ENCODE measurements around the gene PAX6.

Gene PAX6

GRCh38 chr11:31805037-31805628 is 6.0 kb downstream of the PAX6 start:
- FAIRE-seq (no peak), DNase-seq (ENCODE audit: insufficient read length, low spot score) (no peak)
- TF ChIP-seq POLR2A (IDR thresholded peaks at IDR 0.05; ENCODE audit: low read depth, low read length) (no peak), PAX5 (IDR thresholded peaks at IDR 0.05; ENCODE audit: insufficient read depth, low read length, severe bottlenecking) (no peak), POLR2AphosphoS5 (IDR thresholded peaks at IDR 0.05; ENCODE audit: low read depth, low read length) (no peak)

- TF ChIP-seq POLR2A (IDR thresholded peaks at IDR 0.05; ENCODE audit: low read depth, low read length) (no peak), POU2F2 (IDR thresholded peaks at IDR 0.05; ENCODE audit: low read depth, low read length) (no peak), TAF1 (IDR thresholded peaks at IDR 0.05; ENCODE audit: low read depth, low read length) (no peak), SPI1 (IDR thresholded peaks at IDR 0.05; ENCODE audit: low read depth, low read length) (no peak), POLR2AphosphoS5 (IDR thresholded peaks at IDR 0.05; ENCODE audit: low read depth, low read length) (no peak), PAX5 (IDR thresholded peaks at IDR 0.05; ENCODE audit: insufficient read depth, low read length, severe bottlenecking) (no peak)
- DNase-seq (ENCODE audit: insufficient read length, low spot score) (no peak), FAIRE-seq (no peak)
These were observed 6.6 kb downstream of the PAX6 start for GRCh38 chr11:31804312-31805036.

- DNase-seq (ENCODE audit: insufficient read length, low spot score) (no peak), FAIRE-seq (no peak)
- TF ChIP-seq POLR2A (IDR thresholded peaks at IDR 0.05; ENCODE audit: low read depth, low read length) = no peak
- TF ChIP-seq SPI1 (IDR thresholded peaks at IDR 0.05; ENCODE audit: low read depth, low read length) = peak; percentile 16; the same call in 1 of the 2 replicates
These were observed 7.3 kb downstream of the PAX6 start for GRCh38 chr11:31803813-31804311.

- DNase-seq (ENCODE audit: insufficient read length, low spot score) = no peak
- no peak for TF ChIP-seq POU2F2 (IDR thresholded peaks at IDR 0.05; ENCODE audit: low read depth, low read length)
- no peak for TF ChIP-seq SPI1 (IDR thresholded peaks at IDR 0.05; ENCODE audit: low read depth, low read length)
- no peak for TF ChIP-seq POLR2A (IDR thresholded peaks at IDR 0.05; ENCODE audit: low read depth, low read length)
- TF ChIP-seq POLR2AphosphoS5 (IDR thresholded peaks at IDR 0.05; ENCODE audit: low read depth, low read length) = no peak
- TF ChIP-seq TAF1 (IDR thresholded peaks at IDR 0.05; ENCODE audit: low read depth, low read length) = no peak
- no peak for TF ChIP-seq PAX5 (IDR thresholded peaks at IDR 0.05; ENCODE audit: insufficient read depth, low read length, severe bottlenecking)
- no peak for FAIRE-seq
These were observed 7.9 kb downstream of the PAX6 start for GRCh38 chr11:31802990-31803812.

GRCh38 chr11:31802609-31802989 is 8.5 kb downstream of the PAX6 start:
- TF ChIP-seq SPI1 (IDR thresholded peaks at IDR 0.05; ENCODE audit: low read depth, low read length) = no peak
- TF ChIP-seq POU2F2 (IDR thresholded peaks at IDR 0.05; ENCODE audit: low read depth, low read length) = no peak
- TF ChIP-seq PAX5 (IDR thresholded peaks at IDR 0.05; ENCODE audit: insufficient read depth, low read length, severe bottlenecking) = no peak
- TF ChIP-seq POLR2A (IDR thresholded peaks at IDR 0.05; ENCODE audit: low read depth, low read length) = no peak
- TF ChIP-seq TAF1 (IDR thresholded peaks at IDR 0.05; ENCODE audit: low read depth, low read length) = no peak
- TF ChIP-seq POLR2AphosphoS5 (IDR thresholded peaks at IDR 0.05; ENCODE audit: low read depth, low read length) = no peak
- no peak for FAIRE-seq
- no peak for DNase-seq (ENCODE audit: insufficient read length, low spot score)

GRCh38 chr11:31802000-31802551 is 9.0 kb downstream of the PAX6 start:
- DNase-seq (ENCODE audit: insufficient read length, low spot score) (no peak), FAIRE-seq (no peak)
- TF ChIP-seq POU2F2 (IDR thresholded peaks at IDR 0.05; ENCODE audit: low read depth, low read length) = no peak
- TF ChIP-seq TAF1 (IDR thresholded peaks at IDR 0.05; ENCODE audit: low read depth, low read length) = no peak
- no peak for TF ChIP-seq POLR2A (IDR thresholded peaks at IDR 0.05; ENCODE audit: low read depth, low read length)
- TF ChIP-seq PAX5 (IDR thresholded peaks at IDR 0.05; ENCODE audit: insufficient read depth, low read length, severe bottlenecking) = no peak
- TF ChIP-seq POLR2AphosphoS5 (IDR thresholded peaks at IDR 0.05; ENCODE audit: low read depth, low read length) = no peak
- TF ChIP-seq SPI1 (IDR thresholded peaks at IDR 0.05; ENCODE audit: low read depth, low read length) = no peak

- TF ChIP-seq POU2F2 (IDR thresholded peaks at IDR 0.05; ENCODE audit: low read depth, low read length) (no peak), POLR2AphosphoS5 (IDR thresholded peaks at IDR 0.05; ENCODE audit: low read depth, low read length) (no peak), POLR2A (IDR thresholded peaks at IDR 0.05; ENCODE audit: low read depth, low read length) (no peak), SPI1 (IDR thresholded peaks at IDR 0.05; ENCODE audit: low read depth, low read length) (no peak)
- DNase-seq (ENCODE audit: insufficient read length, low spot score) (no peak), FAIRE-seq (no peak)
These were observed 9.8 kb downstream of the PAX6 start for GRCh38 chr11:31801298-31801702.

GRCh38 chr11:31800398-31801265 is 10.5 kb downstream of the PAX6 start:
- DNase-seq (ENCODE audit: insufficient read length, low spot score) (no peak), FAIRE-seq (peak; percentile 5)

More at GRCh38 chr11:31800398-31801265, 10.5 kb downstream of the PAX6 start:
- TF ChIP-seq POU2F2 (IDR thresholded peaks at IDR 0.05; ENCODE audit: low read depth, low read length) (no peak), PAX5 (IDR thresholded peaks at IDR 0.05; ENCODE audit: insufficient read depth, low read length, severe bottlenecking) (no peak), POLR2AphosphoS5 (IDR thresholded peaks at IDR 0.05; ENCODE audit: low read depth, low read length) (no peak), TAF1 (IDR thresholded peaks at IDR 0.05; ENCODE audit: low read depth, low read length) (no peak), SPI1 (IDR thresholded peaks at IDR 0.05; ENCODE audit: low read depth, low read length) (no peak), POLR2A (IDR thresholded peaks at IDR 0.05; ENCODE audit: low read depth, low read length) (no peak)
